Stimulated activated CD4-positive, alpha-beta T cell treated with anti-CD3 and anti-CD28 coated beads, TNF-alpha, amount 100 ng/mL, for 24 hours (primary cell): Measurements from ENCODE around the gene AQP6.

Experiments used
- DNase-seq, 3 experiments: peaks; one replicate each; pipeline ENCODE4 v3.0.0-alpha.2; 2020; ENCODE audit warnings: low read depth in 3 of 3

The AQP6 gene, protein sequence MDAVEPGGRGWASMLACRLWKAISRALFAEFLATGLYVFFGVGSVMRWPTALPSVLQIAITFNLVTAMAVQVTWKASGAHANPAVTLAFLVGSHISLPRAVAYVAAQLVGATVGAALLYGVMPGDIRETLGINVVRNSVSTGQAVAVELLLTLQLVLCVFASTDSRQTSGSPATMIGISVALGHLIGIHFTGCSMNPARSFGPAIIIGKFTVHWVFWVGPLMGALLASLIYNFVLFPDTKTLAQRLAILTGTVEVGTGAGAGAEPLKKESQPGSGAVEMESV

DNA sequence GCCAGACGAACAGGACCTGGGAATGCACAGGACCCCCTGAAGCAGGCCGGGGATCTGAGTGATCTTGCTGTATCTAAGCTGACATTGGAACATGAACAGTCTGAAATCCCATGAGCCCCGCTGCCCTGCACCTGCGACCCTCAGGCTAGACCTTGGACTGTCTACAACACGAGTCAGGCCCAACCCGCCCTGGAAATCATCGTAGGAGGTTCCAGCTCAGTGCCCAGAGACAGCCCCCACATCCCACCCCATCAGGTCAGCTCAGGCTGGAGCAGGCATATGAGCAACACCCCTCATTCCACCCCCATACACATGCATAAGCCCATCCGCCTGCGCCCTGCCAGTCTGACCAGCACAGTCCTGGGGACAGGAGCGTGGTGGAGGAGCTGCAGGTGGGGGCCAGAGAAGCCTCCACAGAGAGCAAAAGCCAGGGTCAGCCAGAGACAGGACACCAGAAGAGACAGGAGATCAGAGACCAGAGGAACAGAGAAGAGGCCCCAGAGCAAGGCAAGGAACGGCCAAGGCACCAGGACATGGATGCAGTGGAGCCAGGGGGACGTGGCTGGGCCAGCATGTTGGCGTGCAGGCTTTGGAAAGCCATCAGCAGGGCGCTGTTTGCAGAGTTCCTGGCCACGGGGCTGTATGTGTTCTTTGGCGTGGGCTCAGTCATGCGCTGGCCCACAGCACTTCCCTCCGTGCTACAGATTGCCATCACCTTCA, at the start of gene AQP6:
Gene AQP6, plus strand, starts transcription at position 307 of the 720 bp plus-strand sequence. Its CDS starts 227 bp downstream, at position 534.
- no peak for DNase-seq

DNA sequence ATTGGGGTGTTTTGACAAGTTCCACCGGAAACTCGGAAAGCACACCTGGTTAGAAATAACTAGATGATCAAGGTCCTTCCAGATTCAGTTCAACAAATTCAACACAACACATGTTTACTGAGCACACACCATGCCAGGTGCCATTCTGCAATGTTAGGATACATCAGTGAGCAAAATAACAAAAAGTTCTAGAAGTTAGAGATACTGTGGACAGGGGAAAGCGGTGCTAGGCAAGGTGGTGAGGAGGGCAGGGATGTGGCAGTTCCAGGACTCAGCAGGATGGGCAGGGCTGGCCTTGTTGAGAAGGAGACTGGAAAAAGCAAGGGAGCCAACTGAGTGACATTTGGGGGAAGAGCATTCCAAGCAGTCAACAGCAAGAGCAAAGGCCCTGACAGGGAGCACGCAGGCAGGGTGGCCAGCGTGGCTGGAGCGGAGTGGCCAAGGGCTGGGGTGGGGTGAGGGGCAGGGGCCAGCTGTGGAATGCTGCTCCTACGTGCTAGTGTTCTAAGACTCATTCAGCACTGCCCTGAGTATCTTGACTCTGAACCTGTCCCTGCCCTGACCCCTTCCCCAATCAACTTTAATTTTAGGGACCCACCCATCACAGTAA, 49.6 kb upstream of the AQP6 start:
- no peak for DNase-seq

DNA sequence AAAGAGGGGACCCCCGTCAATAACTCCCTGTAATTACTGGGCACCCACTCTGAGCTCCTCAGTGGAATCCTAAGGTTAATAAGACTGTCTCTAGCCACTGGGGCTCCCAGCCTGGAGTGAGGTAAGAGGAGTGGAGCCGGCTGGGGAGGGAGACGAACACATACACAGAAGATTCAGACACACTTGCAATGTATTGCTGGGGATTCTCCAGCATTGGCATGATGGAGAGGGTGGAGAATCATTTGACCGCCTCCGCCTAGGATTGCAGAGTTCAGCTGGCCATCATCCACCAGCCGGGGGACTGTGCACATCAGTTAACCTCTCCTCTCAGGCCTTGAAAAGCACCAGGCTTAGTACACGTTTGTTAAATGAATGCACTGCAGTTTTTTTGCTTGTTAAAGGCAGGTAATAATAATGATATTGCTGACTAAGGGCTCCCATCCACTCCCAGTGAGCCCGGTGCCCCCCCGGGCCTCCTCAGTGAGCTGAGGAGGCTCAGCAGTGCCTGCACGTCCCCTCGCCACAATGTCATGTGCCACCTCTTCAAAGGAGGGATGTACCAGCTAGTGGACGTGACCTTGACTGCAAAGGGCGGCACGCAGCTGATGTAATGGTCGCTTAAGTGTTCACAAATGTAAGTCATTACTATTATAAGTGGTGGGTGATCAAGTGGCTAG, 48.7 kb upstream of the AQP6 start:
- DNase-seq: no peak

DNA sequence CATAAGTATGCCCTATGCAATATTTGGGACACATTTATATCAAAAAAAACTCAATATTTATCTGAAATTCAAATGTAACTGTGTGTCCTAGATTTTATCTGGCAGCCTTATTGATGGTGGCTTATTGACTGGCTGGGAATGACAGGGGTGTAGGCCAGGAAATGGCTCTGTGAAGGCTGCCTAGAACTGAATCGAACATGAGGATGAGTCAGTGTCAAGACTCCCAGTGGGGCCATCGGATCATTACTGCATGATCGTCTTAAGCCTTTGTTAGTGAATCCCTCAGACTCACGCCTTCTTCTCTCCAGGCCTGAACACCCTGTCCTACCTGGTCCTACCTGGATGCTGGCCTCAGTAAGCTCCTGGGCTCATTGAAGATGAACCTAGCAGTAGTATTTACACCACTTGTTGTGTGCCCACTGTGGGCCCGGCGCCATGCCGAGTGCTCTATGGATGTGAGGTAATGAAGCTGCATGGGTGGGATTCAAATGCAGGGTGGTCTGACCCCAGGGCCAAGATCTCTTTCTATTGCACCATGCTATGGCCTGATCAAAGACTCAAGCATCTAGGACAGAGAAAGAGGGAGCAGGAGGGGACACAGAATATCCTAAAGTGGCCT, 48.0 kb upstream of the AQP6 start:
- no peak for DNase-seq

DNA sequence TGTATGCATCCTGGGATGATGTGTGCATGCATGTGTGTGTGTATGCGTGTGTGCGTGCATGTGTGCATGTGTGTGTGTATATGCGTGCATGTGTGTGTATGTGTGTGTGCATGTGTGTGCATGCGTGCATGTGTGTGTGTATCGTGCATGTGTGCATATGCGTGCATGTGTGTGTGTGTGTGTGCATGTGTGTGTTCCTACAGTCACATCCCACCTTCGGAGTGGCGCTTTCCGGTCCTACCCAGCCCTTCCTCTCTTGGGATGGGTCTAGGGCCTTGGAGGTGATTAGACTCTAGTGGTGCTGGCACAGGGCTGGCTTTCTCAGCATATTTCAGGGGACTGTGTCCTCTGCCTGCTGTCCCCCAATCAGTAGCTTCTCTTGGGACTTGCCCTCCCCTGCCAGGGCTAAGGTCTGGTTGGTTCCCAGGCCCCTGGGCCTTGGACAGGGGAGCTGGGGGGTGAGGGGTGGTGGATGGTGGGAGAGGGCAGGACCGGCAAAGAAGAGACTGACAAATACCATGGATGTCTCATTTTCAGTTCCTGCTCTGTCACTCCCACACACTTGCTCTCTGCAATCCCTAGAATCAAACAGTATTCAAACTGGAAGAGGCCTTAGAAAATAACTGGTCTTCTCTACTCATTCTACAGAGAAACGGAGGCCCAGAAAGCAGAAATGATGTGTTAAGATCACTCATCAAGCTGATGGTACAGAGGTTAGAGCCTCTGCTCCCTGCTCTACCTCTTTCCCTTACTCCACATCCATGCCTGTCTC, 47.1 kb upstream of the AQP6 start:
- no peak for DNase-seq

DNA sequence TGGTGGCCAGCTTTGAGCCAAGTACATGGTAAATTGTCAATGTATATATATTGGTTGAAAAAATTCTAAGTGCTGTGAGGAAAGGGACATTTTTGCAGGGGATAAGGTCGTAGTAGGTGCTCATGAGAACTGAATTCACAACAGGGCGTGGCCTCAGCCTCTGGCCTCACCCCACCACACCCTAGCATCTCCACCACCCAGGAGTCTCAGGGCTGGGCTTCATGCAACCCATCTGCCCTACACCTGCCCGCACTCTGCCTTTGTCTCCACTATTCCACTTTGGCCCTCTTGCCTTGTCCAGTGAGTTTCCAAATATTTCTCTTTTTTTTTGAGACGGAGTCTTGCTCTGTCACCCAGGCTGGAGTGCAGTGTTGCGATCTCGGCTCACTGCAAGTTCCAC, 44.3 kb upstream of the AQP6 start:
- no peak for DNase-seq

DNA sequence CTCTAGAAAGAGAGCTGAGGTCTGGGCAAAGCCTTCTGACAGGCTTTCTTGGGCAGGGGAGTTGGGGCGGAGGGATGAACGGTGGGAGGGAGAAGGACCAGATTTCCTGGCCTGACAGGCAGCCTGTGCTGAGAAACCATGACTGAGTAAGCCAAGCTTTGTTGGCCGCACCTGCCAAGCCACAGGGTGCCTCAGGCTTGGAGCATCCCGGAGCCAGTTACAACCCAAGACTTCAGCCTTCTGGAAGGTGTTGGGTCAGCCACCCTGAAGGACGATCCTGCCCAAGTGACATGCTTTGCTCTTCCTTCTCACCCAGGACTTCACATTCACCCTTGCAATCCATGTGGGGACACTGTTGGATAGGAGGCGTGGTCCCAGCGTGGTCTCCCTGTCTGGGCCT, 43.2 kb upstream of the AQP6 start:
- no peak for DNase-seq

DNA sequence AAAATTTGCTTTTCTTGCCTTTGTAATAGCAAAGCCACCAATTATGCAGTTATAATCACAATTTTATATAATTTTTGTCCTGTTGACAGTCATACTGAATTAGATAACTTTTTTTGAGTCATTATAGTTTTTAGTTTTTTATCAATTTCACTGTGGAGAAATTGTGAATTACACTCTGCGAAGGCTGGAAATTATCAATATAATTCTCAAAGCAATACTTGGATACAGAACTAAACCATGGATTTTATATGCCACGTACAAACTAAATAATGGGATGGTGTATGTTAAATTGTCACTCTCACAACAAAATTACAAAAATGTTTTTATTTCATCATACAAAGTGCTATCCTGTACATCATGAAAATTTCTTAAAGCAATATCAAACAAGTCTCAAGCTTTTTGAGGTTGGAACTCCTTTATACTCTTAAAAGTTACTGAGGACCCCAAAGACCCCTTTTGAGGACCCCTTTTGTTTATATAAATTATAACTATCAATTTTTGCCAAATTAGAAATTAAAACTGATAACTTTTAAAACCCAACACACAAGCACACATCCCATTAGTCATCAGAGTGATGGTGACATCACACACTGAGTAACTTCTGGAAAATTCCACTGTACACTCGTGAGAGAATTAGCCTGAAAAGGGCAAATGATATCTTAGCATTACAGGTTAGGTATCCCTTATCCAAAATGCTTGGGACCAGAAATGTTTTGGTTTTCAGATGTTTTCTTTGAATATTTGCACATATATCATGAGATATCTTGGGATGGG, 42.0 kb upstream of the AQP6 start:
- DNase-seq: no peak

DNA sequence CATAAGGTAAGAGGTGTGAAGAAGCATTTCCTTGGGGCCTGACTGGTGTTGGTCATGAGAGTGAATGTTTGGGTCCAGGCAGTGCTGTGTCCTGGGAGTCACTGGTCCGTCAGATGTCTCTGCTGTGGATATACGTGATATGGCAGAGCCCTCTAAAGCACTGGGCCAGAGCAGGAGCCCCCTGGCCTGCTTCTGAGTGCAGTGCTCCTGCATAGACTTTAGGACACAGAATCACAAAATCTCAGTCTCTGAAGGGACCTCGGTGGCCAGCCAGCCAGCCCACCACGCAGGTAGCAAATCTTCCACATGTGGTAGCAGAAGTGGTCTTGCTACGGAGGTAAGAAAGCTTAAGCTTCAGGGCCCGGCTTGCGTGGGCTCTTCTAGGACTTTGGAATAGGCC, 40.7 kb upstream of the AQP6 start:
- no peak for DNase-seq

DNA sequence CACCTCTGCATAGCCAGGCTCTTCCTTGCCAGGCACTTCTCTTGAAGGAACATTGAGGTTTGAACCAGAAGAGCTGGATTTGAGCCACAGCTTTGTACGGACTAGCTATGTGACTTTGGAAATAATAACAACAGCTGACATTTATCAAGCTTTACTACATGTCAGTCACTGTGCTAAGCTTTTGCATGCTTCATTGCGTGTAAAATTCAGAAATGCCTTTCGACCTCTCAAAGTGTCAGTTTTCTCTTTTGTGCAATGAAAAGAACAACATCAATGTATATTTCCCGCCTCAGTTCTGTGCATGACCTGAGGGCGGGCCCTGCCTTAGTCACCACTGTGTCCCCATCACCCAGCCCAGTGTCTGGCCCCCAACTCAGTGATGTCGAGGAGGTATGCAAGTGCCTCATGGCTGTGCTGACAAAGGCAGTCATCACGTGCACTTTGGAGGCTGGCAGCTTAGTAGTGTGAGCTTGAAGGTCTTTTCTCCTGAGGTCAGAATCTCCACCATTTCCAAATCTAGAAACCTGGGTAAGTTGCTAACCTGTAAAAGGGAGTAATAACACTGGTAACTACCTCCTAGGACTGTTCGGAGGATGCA, 40.1 kb upstream of the AQP6 start:
- DNase-seq: no peak

DNA sequence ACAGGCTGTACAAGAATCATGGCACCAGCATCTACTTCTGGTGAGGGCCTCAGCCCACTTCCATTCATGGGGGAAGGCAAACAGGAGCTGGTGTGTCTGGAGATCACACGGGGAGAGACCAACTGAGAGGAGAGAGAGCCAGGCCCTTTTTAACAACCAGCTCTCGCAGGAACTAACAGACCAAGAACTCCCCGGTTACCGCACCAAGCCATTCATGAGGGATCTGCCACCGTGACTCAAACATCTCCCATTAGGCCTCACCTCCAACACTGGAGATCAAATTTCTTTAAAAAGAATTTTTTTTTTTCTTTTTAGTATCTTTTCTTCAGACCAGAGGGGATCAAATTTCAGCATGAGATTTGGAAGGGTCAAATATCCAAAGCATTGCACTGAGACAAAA, 39.0 kb upstream of the AQP6 start:
- no peak for DNase-seq

DNA sequence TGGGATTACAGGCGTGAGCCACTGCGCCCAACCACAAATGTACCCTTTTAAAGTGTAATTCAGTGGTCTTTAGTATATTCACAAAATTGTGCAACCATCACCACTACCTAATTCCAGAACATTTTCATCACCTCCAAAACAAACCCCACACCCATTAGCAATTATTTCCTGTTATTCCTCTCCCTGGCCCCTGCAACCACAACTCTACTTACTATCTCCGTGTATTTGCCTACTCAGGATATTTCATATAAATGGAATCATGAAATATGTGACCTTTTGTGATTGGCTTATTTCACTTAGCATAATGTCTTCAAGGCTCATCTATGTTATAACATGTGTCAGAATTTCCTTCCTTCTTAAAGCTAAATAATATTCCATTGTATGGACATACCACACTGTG, 38.2 kb upstream of the AQP6 start:
- DNase-seq: no peak

DNA sequence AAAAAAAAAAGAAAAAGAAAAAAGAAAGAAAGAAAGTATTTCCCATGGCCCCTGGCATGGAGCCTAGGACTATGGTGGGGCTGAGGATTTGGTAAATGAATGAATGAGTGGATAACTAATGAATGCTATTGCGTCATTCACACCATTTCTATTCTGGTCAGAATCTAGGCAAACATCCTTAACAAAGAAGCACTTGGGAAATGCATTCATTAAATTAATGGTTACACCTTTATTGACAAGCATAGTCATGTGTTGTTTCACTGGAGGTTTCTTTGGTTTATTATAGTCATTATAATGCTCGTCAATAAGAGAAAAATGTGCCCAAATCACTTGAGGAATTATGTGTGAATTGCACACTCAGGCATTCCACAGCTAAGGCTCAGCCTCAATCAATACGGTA, 35.8 kb upstream of the AQP6 start:
- no peak for DNase-seq

DNA sequence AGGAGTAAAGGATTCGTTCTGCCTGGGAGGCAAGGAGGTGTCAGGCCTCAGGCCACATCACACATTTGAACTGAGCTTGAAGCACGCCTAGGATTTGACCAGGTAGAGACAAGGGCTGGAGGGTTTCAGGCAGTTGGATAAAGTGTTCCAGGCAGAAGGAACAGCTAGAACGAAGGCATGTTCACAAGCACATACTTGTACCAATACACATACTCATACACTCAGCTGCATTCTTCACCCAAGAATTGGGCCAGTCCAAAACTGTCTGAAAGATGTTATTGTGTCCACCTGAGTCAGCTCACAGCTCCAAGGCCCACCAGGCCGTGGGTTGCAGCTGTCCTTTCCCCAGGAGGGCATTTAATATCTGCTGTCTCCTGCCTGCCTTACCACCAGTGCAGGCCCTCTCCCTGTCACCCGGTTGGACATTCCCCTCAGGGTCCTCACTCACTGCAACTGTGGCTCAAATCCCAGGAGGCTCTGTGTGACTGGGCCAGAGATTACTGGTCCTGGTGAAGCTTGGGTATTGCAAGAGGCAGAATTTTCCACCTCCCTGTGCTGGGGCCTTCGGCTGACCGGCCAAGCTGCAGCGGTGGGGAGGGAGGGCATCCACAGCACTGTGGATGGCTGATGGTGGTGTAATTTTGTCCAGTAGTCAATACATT, 35.0 kb upstream of the AQP6 start:
- DNase-seq: no peak

DNA sequence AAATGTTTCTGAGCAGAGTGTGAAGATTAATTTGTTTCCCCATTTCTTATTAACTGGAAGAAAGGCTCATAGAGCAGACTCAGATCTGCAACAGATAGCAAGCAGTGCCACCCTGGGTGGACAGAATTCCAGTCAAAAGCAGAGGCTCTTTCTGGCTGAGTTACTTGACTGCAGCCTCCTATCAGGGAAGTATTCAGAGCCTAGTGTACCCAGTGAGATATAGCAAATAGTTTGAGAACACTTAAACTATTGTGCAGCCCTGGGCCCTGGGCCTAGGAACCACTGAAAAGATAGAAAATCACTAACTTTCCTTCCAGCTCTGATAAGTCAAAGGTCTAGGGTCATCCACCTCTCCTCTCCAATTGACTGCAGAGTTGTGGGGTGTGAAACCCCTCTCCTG, 33.4 kb upstream of the AQP6 start:
- no peak for DNase-seq

DNA sequence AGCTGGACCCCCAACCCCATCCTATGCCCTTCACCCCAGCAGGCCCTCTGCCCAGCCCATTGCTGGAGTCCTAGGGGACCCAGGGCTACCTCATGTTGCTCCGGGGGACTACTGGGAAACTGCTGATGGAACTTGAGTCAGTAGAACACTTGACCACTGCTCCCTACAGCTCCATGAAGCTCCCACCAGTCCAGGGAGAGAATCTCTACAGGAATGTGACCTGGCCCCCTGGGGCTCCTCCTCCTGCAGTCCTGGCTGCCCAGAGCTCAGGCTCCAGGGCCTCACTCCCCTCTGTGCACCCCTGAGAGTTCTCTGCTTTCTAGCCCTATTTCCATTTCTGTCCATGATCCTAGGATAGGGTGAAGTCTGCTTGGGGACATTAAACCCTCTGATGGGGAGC, 33.0 kb upstream of the AQP6 start:
- DNase-seq: no peak

DNA sequence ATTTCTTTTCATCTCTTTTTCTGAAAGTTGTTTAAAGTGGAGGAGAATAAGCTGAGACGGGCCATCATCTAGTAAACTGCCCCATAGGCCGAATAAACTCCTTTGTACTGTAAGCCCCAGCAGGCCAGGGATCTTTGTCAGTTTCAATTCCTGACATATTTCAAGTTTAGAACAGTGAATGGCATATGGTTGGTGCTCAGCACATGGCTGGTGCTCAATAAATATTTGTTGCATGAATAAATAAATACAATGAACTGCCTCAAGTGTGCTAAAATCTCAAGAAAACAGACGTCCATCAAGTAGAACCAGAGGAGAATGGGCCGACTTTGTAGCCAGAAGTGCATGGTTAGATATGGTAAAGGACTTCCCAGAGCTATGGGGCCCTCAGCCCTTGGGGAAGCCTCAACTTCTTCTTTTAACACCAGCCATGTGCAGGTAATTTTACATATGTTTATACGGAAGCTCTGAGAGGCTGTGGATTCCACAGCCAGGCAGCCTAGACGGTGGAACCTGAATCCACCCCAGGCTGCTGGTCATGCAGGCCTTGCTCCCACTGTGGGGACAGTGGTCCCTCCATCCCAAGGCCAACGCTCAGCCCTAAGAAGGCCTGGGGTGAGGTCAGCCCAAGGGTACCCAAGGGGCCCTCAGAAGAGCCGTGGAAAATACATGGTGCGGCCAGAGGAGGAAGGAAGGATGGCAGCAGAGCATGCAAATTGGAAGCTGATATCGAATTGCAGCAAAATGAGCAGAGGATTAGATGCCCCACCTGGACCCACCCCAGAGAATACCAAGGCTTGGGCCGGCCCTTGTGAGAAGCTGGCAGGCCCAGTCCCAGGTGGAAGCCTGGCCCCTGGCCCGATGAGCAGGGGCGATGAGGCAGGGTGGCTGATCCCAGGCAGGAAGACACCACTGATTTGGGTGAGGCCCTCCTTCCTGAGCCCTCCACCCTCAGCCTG, 30.9 kb upstream of the AQP6 start:
- DNase-seq: no peak

DNA sequence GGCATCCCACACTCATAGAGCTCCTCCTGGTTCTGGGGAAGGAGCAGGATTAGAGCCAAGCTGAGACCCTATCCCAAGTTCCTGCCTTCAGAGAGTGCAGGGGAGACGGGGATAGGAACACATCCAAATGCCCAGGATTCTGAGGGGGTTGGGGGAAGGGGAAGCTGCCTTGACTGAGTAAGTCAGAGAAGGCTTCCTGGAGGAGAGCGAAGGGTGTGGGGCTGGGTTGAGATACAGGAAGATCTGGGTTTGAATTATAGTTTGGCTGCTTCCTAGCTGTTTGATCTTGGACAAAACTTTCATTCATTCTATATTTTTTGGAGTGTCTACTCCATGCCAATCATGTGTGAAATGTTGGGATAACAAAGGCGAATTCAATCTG, 30.2 kb upstream of the AQP6 start:
- no peak for DNase-seq
